Immature natural killer cell (primary cell): Measurements from ENCODE around the gene COA8. TPM values are rescaled to one million over a fixed set of nuclear protein-coding genes. Genes with fewer than 3 reads are reported as not detected.

Experiments
- DNase-seq, 3 donors: peaks; one replicate each; pipeline ENCODE4 v3.0.0; 2022; ENCODE audit warnings: mixed read lengths in 1 of 3
- H3K27ac Mint-ChIP-seq, 6 donors: one replicate each; pipeline ENCODE4 v1.8.0; 2020; ENCODE audit warnings: mixed read lengths in 6 of 6, mild to moderate bottlenecking in 5 of 6, inconsistent platforms in 4 of 6, moderate library complexity in 3 of 6
- H3K27me3 Mint-ChIP-seq, 3 donors: one replicate each; pipeline ENCODE4 v1.8.0; 2020 to 2021; ENCODE audit warnings: low read depth in 3 of 3, mild to moderate bottlenecking in 3 of 3, mixed read lengths in 3 of 3, moderate library complexity in 3 of 3, inconsistent platforms in 1 of 3
- H3K36me3 Mint-ChIP-seq, 3 donors: one replicate each; pipeline ENCODE4 v1.8.0; 2020; ENCODE audit warnings: mixed read lengths in 3 of 3, inconsistent platforms in 2 of 3, mild to moderate bottlenecking in 2 of 3
- H3K4me1 Mint-ChIP-seq, 2 donors: one replicate each; pipeline ENCODE4 v1.8.0; 2020; ENCODE audit warnings: inconsistent platforms in 2 of 2, mild to moderate bottlenecking in 2 of 2, mixed read lengths in 2 of 2, moderate library complexity in 1 of 2
- H3K4me3 Mint-ChIP-seq, 5 donors: one replicate each; pipeline ENCODE4 v1.8.0; 2020; ENCODE audit warnings: mild to moderate bottlenecking in 5 of 5, mixed read lengths in 5 of 5, inconsistent platforms in 3 of 5, moderate library complexity in 3 of 5
- H3K9me3 Mint-ChIP-seq, 6 donors: one replicate each; pipeline ENCODE4 v1.8.0; 2020; ENCODE audit warnings: mild to moderate bottlenecking in 6 of 6, mixed read lengths in 6 of 6, inconsistent platforms in 4 of 6, moderate library complexity in 3 of 6
- polyA plus RNA-seq, 3 donors: library from polyadenylated mRNA; unstranded; fragments of 300-500 nt; fragmentation: Illumina TruSeq; gene quantifications; one replicate each; pipeline ENCODE4 v1.2.3, GENCODE V29; 2021

The COA8 gene, protein sequence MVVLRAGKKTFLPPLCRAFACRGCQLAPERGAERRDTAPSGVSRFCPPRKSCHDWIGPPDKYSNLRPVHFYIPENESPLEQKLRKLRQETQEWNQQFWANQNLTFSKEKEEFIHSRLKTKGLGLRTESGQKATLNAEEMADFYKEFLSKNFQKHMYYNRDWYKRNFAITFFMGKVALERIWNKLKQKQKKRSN
- 10 to 100 TPM; 60.6 to 87.5 (median 64.5) TPM for polyA plus RNA-seq

DNA sequence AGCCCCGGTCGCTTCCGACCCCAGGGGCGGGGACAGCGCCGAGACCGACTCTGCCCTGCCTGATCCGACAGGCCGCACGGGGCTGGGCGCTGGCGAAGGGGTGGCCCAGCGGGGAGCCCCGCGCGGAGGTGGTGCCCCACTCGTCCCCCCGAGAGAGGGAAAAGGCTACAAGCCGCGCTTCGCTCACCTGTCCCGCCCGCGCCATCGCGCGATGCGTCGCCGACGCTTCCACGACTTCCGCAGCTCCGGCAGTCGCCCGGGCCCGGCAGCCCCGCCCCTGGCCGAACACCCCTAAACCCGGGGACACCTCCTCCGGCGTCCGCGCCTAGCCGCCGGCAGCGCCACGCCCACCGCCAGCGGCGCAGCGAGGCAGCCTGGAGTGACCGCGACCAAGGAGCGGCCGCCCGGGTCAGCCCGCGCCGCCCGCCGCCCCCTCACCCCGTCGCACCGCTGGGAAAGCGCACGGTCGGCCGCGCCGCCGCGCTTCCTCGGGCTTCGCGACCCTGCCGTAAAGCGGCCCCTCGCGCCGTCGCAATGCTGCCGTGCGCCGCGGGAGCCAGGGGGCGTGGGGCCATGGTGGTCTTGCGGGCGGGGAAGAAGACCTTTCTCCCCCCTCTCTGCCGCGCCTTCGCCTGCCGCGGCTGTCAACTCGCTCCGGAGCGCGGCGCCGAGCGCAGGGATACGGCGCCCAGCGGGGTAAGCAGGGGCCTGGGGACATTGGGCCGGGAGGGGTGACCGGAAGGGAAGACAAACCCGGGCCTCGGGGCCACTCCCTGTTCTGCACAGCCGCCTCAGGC lies at the start of gene COA8, which contains the start of gene BAG5:
Gene COA8 (plus strand): TSS at position 532 of the 797 bp plus-strand sequence. CDS start 42 bp downstream, at position 574.
Gene BAG5 (minus strand): TSS at position 229 of the 797 bp plus-strand sequence. CDS start 1,493 bp downstream, outside the sequence.
- H3K27me3 Mint-ChIP-seq = peaks cover 4 to 10% (median 6%) of the 10 kb centered on the region in 3 donors
- DNase-seq = peak; percentile 87 to 90 (median 88)
- peak within 1 kb of the TSS; percentile 91 to 96 (median 92) for H3K27ac Mint-ChIP-seq
- peak within 1 kb of the TSS; percentile 90 to 96 (median 92) for H3K4me3 Mint-ChIP-seq
- no peaks in the 10 kb centered on the region for H3K9me3 Mint-ChIP-seq
- H3K4me1 Mint-ChIP-seq = peaks cover 58% of the 10 kb centered on the region in 2 donors
- peaks cover 0 to 6% (median 0%) of the 10 kb centered on the region in 3 donors for H3K36me3 Mint-ChIP-seq

DNA sequence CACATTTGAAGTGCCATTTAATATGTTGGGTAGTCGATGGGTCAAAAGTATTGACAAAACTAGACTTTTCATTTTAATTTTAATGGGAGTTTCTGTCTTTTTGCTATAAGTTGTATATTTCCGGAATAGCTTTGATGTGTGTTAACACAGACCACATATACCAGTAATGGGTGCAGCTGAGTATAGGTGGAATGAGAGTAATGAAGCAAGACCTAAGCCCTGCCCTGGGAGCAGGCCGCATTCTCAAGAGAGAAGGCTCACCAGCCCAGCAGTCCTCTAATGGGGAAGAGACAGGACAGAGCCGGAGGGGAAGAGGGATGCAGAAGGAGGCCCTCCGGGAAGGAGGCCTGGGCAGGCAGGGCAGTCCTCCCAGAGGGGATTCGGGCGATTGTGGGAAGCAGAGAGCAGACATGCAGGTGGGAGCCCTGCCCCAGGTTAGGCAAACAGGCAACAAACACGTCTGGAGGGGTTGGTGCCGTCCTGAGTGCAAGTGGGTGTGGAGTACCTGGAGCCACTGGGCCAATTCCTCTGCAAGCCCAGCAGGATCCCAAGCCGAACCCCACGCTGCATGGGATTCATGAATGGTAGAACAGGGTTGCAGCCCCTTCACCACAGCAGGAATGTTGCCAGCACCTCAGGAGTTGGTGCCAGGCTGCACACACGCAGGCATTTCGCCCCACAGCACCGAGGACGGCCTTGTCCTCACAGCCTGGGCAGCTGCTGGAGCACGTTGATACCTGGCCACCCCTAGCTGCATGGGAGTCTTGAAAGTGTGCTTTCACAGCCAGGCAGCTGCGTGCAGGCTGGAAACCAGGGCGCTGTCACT lies 48.0 kb upstream of the COA8 start:
- no peak for DNase-seq
- H3K4me1 Mint-ChIP-seq = peaks cover 3 to 7% of the 10 kb centered on the region in 2 donors
- H3K27me3 Mint-ChIP-seq = peaks cover 2 to 8% (median 2%) of the 10 kb centered on the region in 3 donors
- H3K9me3 Mint-ChIP-seq = no peaks in the 10 kb centered on the region
- H3K36me3 Mint-ChIP-seq = peaks cover 0 to 3% (median 3%) of the 10 kb centered on the region in 3 donors
- no peak overlapping the region for H3K4me3 Mint-ChIP-seq
- no peak overlapping the region for H3K27ac Mint-ChIP-seq

DNA sequence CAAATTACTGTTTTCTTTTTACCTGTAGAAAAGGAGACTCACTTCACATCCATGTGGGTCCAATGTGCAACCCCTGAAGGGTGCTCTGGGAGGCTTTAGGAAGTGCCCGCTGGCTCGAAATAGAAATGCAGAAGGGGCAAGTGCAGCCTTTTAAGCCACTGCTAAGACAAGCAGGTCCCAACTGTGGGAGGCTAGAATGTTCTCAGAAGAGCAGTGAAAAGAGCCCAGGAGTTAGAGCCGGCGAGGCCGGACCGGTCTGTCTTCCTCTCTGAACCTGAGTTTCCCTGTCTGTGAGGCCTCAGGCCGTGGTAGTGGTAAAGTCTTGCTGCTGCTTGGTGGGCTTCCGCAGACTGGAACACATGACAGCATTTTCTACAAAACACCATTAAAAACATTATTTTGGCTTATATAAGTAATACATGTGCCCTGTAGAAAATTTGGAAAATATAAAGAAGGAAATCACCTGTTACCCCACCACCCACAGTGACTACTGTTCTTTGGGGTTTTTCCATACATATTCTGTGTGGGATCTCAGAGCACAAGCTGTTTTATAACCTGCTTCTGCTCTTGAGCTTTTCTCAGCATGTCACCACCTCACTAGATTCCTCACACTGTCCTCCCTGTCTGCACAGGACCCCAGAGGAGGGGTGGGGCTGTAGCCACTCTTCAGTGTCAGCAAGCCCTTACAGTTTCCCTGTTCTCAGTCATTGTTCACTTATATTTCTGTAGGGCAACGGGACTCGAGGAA lies 46.2 kb upstream of the COA8 start:
- peaks cover 0 to 3% (median 0%) of the 10 kb centered on the region in 3 donors for H3K36me3 Mint-ChIP-seq
- no peak overlapping the region for H3K4me3 Mint-ChIP-seq
- no peaks in the 10 kb centered on the region for H3K9me3 Mint-ChIP-seq
- DNase-seq = no peak
- H3K27me3 Mint-ChIP-seq = peaks cover 2 to 4% (median 3%) of the 10 kb centered on the region in 3 donors
- peak overlapping the region in 1 of 6 donors; percentile 40 for H3K27ac Mint-ChIP-seq
- H3K4me1 Mint-ChIP-seq = peaks cover 4 to 7% of the 10 kb centered on the region in 2 donors

DNA sequence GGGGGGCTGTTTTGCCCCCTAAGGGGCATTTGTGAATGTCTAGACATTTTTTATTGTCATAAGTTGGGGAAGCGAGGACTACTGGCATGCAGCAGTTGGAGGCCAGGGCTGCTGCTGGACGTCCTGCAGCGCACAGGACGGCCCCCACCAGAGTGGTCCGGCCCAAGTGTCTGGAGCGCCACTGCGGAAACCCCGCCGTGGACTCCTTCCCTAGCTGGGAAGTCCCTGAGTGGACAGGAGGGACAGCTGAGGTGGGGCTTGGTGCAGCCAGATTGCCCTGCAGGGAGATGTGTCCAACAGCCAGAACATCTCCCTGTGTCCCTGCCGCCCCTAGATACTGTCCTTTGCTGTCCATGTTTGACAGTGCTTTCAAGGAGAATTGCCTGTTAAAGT lies 45.6 kb upstream of the COA8 start:
- H3K27me3 Mint-ChIP-seq = peaks cover 2 to 4% (median 3%) of the 10 kb centered on the region in 3 donors
- no peaks in the 10 kb centered on the region for H3K9me3 Mint-ChIP-seq
- H3K36me3 Mint-ChIP-seq = peaks cover 0 to 3% (median 0%) of the 10 kb centered on the region in 3 donors
- H3K4me3 Mint-ChIP-seq = peak overlapping the region in 1 of 5 donors; percentile 23
- no peak overlapping the region for H3K27ac Mint-ChIP-seq
- DNase-seq = no peak
- peaks cover 4 to 7% of the 10 kb centered on the region in 2 donors for H3K4me1 Mint-ChIP-seq

DNA sequence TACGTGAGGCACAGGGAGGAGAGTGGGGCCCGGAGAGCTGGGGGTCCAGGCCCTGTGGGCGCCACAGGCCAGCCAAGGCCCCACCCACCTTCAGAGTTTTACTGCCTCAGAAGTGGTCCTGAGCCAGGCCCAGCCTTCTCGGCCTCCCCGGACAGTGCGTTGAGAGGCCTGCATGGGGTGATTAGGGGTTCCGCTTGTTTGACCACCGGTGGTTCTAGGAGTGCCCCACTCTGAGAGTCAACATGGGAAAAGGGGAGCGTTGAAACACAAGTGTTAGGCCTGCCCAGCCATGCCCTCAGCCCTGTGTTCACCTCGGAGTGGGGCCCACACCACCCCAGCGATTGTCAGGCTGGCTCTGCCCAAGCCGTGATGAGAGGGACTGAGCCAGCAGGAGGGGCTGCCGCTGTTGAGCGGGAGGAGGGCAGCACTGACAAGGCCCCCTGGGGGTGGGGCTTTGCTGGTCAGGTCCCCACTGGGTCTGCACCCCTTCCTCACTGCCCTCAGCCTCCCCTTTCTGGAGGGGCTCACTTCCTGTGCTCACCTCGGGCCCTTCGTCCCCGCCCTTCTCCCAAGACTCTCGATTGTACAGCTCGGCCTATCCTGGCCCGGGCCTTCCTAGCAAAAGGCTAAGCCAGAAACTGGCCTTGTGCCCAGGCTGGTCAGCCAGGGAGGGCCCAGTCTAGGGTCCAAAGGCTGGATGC lies 44.9 kb upstream of the COA8 start:
- Mint-ChIP-seq H3K36me3 (no peaks in the 10 kb centered on the region), H3K9me3 (no peaks in the 10 kb centered on the region), H3K4me1 (peaks cover 4 to 7% of the 10 kb centered on the region in 2 donors), H3K27ac (no peak overlapping the region), H3K27me3 (peaks cover 3 to 4% (median 3%) of the 10 kb centered on the region in 3 donors), H3K4me3 (no peak overlapping the region)
- no peak for DNase-seq

DNA sequence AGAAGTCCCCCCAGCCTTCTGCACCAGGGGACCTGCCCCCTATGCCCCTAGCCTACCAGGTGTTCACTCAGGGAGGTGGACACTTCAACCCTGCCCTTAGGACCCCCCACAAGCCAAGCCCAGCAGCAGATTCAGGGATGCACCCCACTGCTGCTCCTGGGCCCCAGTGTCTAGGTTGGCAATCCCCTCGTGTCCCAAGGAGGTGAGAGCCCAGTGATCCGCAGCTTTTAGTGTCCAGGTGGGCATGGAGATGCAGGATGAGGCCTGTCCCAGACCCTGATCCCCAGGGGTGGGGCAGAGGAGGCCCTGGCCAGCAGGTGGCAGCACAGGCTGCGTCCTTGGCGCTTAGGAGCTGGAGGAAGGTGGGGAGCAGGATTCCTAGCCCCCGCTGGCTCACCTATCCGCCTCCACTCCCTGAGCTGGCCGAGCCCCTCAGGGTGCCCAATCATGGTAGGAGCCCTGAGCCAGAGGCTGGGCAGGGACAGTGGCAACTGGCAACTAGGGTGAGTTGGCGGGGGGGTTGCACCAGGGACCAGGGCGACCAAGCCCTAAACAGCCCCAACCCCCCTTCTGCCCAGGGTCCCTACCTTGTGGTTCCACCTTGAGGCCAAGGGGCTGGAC lies 44.2 kb upstream of the COA8 start:
- H3K9me3 Mint-ChIP-seq = no peaks in the 10 kb centered on the region
- DNase-seq = peak; percentile 40 to 47 (median 45)
- H3K27ac Mint-ChIP-seq = no peak overlapping the region
- peak overlapping the region in 1 of 5 donors; percentile 68 for H3K4me3 Mint-ChIP-seq
- H3K27me3 Mint-ChIP-seq = peaks cover 4 to 6% (median 4%) of the 10 kb centered on the region in 3 donors
- H3K36me3 Mint-ChIP-seq = no peaks in the 10 kb centered on the region
- peaks cover 4 to 7% of the 10 kb centered on the region in 2 donors for H3K4me1 Mint-ChIP-seq

DNA sequence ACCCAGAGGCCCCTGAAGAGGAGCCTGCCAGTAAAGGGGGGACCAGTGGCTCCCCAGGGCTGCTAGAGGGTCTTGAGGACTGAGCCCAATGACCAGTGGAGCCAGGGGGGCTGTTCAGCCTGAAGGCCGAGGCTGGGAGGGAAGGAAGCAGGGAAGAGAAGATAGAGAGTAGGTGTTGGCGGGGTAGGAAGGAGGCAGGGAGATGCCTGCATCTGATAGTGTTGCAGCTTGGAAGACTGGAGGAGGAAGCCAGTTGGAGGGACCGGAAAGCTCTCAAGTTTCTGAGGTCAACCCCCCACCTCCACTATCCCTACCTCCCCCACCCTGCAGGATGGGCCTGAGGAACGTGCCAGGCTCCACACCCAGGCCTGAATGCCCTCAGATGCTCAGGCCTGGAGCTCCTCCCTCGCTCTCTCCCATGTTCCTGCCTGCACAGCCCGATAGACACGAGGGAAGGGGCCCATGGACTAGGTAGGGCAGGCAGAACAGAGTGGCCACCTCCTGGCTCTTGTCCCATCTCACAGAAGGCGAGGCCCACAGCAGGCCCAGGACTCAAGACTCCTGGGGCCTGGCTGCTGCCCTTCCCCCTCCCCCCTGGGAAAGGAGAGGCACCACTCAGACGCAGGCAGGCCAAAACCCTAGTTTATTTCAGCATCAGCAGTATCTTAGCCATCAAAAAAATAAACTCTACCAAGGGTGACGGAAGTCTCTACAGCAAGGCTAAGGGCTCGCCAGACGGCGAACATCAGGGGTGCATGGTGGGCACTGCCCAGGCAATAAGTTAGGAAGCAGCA lies 43.5 kb upstream of the COA8 start:
- Mint-ChIP-seq H3K9me3 (no peaks in the 10 kb centered on the region), H3K4me3 (peak overlapping the region; percentile 36 to 73 (median 67)), H3K4me1 (peaks cover 4 to 7% of the 10 kb centered on the region in 2 donors), H3K27me3 (peaks cover 4 to 6% (median 6%) of the 10 kb centered on the region in 3 donors), H3K36me3 (no peaks in the 10 kb centered on the region), H3K27ac (peak overlapping the region in 2 of 6 donors; percentile 31 to 80)
- no peak for DNase-seq

DNA sequence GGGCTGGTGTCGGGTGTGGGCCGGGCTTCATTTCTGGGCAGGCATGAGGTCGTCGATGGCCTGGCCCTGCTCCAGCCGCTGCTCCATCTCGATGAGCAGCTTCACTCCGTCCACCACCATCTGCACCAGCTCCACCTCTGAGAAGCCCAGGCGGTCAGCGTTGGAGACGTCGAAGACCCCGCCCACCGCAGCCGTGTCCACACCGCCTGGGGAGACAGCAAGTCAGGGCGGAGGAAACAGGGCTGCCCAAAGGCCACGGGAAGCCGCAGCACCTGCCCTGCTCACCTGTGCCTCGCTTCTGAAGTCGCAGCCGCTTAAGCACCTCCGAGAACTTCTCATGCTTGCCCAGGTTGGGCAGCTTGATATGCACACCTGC lies 42.9 kb upstream of the COA8 start:
- H3K4me1 Mint-ChIP-seq = peaks cover 4 to 7% of the 10 kb centered on the region in 2 donors
- peaks cover 4 to 6% (median 6%) of the 10 kb centered on the region in 3 donors for H3K27me3 Mint-ChIP-seq
- no peak for DNase-seq
- H3K4me3 Mint-ChIP-seq = peak overlapping the region; percentile 45 to 73 (median 71)
- H3K36me3 Mint-ChIP-seq = no peaks in the 10 kb centered on the region
- H3K27ac Mint-ChIP-seq = no peak overlapping the region
- no peaks in the 10 kb centered on the region for H3K9me3 Mint-ChIP-seq

DNA sequence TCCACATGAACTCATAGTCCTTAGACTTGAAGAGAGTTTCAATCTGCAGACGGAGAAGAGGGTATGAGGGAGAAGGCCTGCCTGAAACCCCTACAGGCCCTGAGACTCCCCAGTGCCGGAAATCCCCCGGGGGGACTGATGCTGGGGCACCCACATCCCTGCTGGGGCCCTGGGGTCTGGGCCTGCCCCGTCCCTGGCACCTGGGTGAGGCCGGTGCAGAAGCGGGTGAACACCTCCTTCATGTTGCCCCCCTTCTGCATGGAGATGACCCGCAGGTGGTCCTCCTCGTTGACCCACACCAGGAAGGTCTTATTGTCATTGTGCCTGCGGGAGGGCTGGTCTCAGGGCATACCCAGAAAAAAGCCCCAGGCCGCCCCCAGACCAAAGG lies 42.5 kb upstream of the COA8 start:
- Mint-ChIP-seq H3K4me1 (peaks cover 4 to 7% of the 10 kb centered on the region in 2 donors), H3K36me3 (no peaks in the 10 kb centered on the region), H3K9me3 (no peaks in the 10 kb centered on the region), H3K27me3 (peaks cover 3 to 6% (median 6%) of the 10 kb centered on the region in 3 donors), H3K27ac (no peak overlapping the region), H3K4me3 (peak overlapping the region in 4 of 5 donors; percentile 45 to 73 (median 72))
- DNase-seq = no peak

DNA sequence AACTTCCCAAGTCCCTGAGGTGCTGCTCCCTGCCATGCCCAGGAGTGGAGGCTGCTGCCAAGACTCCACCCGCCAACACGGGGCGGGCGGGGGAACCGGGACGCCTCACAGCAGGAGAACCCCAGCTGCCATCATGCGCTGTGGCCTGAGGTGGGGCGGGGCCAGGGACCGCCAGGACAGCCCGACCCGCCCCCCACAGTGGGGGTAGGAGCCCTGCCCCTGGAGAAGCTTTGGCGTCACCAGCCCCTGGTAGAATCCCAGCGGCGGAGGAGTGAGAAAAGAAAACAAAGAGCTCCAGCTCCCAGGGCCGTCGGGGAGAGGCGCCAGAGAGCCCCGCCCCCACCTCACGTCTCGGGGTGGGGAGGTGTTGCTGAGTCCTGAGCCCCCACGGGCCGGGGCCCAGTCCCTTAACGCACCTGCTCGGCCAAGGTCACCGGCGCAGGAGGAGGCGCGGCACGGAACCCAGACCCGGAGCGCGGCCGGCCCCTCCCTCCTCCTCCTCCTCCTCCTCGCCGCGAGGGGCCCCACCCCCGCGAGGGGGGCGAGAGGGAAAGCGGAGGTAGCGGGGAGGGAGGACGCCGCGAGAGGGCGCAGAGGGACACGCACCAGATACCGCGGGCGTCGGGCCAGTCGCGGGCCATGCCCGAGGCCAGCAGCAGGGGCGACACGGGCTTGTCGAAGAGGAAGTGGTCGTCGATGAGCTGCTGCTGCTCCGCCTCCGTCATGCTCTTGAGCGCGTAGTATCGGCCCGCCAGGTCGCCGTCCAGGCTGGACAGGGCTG lies 41.9 kb upstream of the COA8 start:
- peak overlapping the region in 1 of 6 donors; percentile 50 for H3K27ac Mint-ChIP-seq
- H3K4me3 Mint-ChIP-seq = peak overlapping the region; percentile 58 to 73 (median 63)

DNA sequence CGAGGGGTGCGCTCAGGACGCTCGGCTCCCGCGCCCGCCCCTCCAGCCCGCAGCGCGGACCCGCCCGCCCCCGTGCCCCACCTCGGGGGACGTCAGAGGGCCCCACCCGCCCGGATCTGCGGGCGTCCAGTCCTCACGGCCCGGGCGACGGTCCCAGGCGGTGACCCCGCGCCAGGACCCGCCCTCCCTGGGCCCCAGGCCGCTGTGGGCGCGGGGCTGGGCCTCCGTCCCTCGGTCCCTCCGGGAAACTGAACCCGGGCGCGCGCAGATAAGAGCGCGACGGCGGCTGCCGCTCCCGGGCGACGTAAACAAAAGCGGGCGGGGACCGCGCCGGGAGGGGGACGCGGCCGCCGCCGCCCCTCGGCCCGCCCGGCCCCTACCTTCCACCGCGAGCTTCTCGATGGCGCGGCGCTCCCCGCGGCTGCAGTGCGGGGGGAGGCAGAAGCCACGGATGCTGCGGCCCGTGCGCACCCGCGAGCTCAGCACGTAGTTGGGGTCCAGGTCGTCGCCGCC lies 41.3 kb upstream of the COA8 start:
- peaks cover 2 to 6% (median 5%) of the 10 kb centered on the region in 3 donors for H3K27me3 Mint-ChIP-seq
- H3K4me1 Mint-ChIP-seq = peaks cover 4 to 7% of the 10 kb centered on the region in 2 donors
- DNase-seq = peak in 2 of 3 donors; percentile 28 to 34
- H3K36me3 Mint-ChIP-seq = no peaks in the 10 kb centered on the region
- H3K9me3 Mint-ChIP-seq = no peaks in the 10 kb centered on the region
- no peak overlapping the region for H3K27ac Mint-ChIP-seq
- peak overlapping the region in 4 of 5 donors; percentile 58 to 73 (median 62) for H3K4me3 Mint-ChIP-seq

More for the DNA sequence above, 41.9 kb upstream of the COA8 start:
- no peaks in the 10 kb centered on the region for H3K36me3 Mint-ChIP-seq
- no peaks in the 10 kb centered on the region for H3K9me3 Mint-ChIP-seq
- H3K4me1 Mint-ChIP-seq = peaks cover 4 to 7% of the 10 kb centered on the region in 2 donors
- H3K27me3 Mint-ChIP-seq = peaks cover 2 to 6% (median 6%) of the 10 kb centered on the region in 3 donors
- DNase-seq = peak; percentile 70 to 77 (median 73)
